ENCODE data around the gene RAB11FIP3. TPM values are rescaled to one million over a fixed set of nuclear protein-coding genes. Genes with fewer than 3 reads are reported as not detected.

Gene RAB11FIP3
- total RNA-seq, 1 experiment from 2014 or later = 33.7 TPM

DNA sequence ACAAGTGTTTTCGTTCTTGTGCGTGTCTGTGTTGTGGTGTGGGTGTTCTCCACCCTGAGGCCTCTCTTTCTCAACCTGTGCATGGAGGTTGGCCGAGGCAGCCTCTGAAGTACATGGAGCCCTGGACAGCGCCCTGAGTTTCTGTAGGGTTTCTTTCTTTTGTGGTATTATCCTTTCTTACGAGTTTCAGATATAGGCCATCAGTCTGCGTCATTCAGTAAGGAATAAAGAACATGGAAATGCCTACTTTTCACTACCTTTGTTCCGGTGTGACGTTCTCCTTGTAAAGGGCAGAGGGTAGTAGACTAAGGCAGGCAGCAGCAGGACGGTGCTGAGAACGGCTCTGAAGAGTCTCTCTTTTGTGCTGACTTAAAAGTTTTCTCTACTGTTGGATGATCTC, 18.6 kb downstream of the RAB11FIP3 start:
- BruUV-seq (replicated peaks) = no TSS peak
- intact Hi-C loops (cut with micrococcal nuclease; ENCODE audit: unreplicated experiment) = no loop called here
- H3K27ac Mint-ChIP-seq (ENCODE audit: unreplicated experiment) = no peak overlapping the region
- H3K4me1 Mint-ChIP-seq (ENCODE audit: low read depth, unreplicated experiment) = no peaks in the 10 kb centered on the region
- TF ChIP-seq, protein P1, sequence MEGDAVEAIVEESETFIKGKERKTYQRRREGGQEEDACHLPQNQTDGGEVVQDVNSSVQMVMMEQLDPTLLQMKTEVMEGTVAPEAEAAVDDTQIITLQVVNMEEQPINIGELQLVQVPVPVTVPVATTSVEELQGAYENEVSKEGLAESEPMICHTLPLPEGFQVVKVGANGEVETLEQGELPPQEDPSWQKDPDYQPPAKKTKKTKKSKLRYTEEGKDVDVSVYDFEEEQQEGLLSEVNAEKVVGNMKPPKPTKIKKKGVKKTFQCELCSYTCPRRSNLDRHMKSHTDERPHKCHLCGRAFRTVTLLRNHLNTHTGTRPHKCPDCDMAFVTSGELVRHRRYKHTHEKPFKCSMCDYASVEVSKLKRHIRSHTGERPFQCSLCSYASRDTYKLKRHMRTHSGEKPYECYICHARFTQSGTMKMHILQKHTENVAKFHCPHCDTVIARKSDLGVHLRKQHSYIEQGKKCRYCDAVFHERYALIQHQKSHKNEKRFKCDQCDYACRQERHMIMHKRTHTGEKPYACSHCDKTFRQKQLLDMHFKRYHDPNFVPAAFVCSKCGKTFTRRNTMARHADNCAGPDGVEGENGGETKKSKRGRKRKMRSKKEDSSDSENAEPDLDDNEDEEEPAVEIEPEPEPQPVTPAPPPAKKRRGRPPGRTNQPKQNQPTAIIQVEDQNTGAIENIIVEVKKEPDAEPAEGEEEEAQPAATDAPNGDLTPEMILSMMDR (IDR thresholded peaks at IDR 0.05; ENCODE audit: unreplicated experiment) = no peak
- H3K36me3 Mint-ChIP-seq (ENCODE audit: insufficient read depth, unreplicated experiment) = no peaks in the 10 kb centered on the region
- no peak for DNase-seq
- H3K9me3 Mint-ChIP-seq (ENCODE audit: low read depth, unreplicated experiment) = no peaks in the 10 kb centered on the region
- CTCF ChIA-PET = no interaction called here
- no peaks in the 10 kb centered on the region for H3K27me3 Mint-ChIP-seq (ENCODE audit: unreplicated experiment)
- H3K4me3 Mint-ChIP-seq (ENCODE audit: low read depth, unreplicated experiment) = no peak overlapping the region

DNA sequence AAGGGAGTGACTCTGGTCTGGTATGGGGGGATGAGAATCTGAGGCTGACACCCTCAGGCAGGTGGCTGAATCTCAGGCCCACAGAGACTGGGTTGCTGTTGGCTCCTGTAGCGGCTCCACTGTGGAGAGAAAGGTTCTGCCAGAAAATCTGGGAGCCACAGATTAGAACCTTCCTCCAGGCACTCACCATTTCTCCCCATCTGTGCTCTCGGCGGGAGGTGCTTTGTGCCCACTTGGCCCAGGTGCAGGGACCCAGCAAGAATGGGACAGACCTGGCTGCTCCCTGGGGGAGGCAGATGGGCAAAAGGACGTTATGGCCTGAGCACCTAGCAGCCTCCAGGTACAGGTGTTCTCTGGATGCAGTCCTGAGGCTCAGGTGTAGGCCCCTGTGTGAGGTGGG, 20.1 kb downstream of the RAB11FIP3 start:
- H3K27me3 Mint-ChIP-seq (ENCODE audit: unreplicated experiment) = no peaks in the 10 kb centered on the region
- CTCF ChIA-PET = no interaction called here
- no peaks in the 10 kb centered on the region for H3K36me3 Mint-ChIP-seq (ENCODE audit: insufficient read depth, unreplicated experiment)
- no peak overlapping the region for H3K27ac Mint-ChIP-seq (ENCODE audit: unreplicated experiment)
- intact Hi-C loops (cut with micrococcal nuclease; ENCODE audit: unreplicated experiment) = no loop called here
- no peaks in the 10 kb centered on the region for H3K9me3 Mint-ChIP-seq (ENCODE audit: low read depth, unreplicated experiment)
- no peak for DNase-seq
- TF ChIP-seq, protein P1 (IDR thresholded peaks at IDR 0.05; ENCODE audit: unreplicated experiment) = no peak
- peaks cover 5% of the 10 kb centered on the region for H3K4me1 Mint-ChIP-seq (ENCODE audit: low read depth, unreplicated experiment)
- no TSS peak for BruUV-seq (replicated peaks)
- H3K4me3 Mint-ChIP-seq (ENCODE audit: low read depth, unreplicated experiment) = no peak overlapping the region

DNA sequence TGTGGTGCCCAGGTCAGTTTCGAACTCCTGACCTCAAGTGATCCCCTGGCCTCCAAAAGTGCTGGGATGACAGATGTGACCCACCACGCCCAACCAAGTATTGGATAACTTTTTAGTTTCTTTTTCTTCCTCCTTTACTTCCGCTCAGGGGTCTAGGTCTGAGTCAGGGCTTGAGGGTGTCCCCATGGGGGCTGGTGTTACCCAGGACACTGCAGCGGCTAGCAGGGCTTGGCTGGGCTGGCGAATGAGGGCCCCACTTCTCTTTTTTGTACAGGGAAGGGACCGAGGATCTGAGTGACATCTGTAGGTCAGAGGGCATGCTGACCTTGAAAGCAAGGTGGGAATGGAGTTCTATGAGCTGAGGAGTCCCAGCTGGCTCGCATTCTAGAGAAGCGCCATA, 24.9 kb downstream of the RAB11FIP3 start:
- intact Hi-C loops (cut with micrococcal nuclease; ENCODE audit: unreplicated experiment) = no loop called here
- no peaks in the 10 kb centered on the region for H3K9me3 Mint-ChIP-seq (ENCODE audit: low read depth, unreplicated experiment)
- H3K27ac Mint-ChIP-seq (ENCODE audit: unreplicated experiment) = no peak overlapping the region
- H3K36me3 Mint-ChIP-seq (ENCODE audit: insufficient read depth, unreplicated experiment) = no peaks in the 10 kb centered on the region
- DNase-seq = no peak
- H3K27me3 Mint-ChIP-seq (ENCODE audit: unreplicated experiment) = no peaks in the 10 kb centered on the region
- CTCF ChIA-PET = no interaction called here
- no TSS peak for BruUV-seq (replicated peaks)
- TF ChIP-seq, protein P1 (IDR thresholded peaks at IDR 0.05; ENCODE audit: unreplicated experiment) = no peak
- H3K4me1 Mint-ChIP-seq (ENCODE audit: low read depth, unreplicated experiment) = peaks cover 11% of the 10 kb centered on the region
- H3K4me3 Mint-ChIP-seq (ENCODE audit: low read depth, unreplicated experiment) = no peak overlapping the region

DNA sequence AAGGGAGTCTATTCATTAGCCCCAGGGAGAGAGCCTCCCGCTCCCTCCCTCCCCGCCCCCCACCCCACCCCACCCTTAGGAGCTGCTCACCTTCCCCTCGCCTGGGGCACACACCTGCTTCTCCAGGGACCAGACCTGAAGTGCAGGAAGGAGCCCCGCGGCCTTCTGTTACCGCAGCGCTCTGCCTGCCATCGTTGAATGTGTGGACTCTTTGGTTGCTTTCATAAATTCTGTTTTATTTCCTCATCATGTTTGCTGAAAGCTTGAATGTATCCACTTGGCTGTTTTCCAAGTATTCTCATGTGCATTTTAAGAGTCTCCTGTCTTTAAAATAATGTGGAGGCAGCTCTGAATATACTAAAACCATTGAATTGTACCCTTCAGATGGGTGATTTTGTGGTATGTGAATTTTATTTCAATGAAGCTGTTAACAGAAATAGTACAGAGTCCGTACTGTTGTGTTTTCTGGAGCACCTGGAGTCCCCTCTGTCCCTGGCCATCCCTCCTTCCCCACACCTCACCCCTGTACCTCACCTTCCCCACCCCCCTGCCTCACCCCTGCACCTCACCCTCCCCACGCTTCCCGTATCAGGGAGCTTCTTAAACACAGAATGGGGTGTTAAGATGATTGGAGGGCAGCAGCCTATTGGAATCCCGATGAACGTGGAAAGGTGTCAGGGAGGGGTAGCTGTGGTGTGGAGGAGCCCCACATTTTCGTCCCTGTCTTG, 25.5 kb downstream of the RAB11FIP3 start:
- H3K36me3 Mint-ChIP-seq (ENCODE audit: insufficient read depth, unreplicated experiment) = no peaks in the 10 kb centered on the region
- intact Hi-C loops (cut with micrococcal nuclease; ENCODE audit: unreplicated experiment) = no loop called here
- H3K9me3 Mint-ChIP-seq (ENCODE audit: low read depth, unreplicated experiment) = no peaks in the 10 kb centered on the region

More for the DNA sequence above, 25.5 kb downstream of the RAB11FIP3 start:
- Mint-ChIP-seq H3K4me3 (ENCODE audit: low read depth, unreplicated experiment) (no peak overlapping the region), H3K4me1 (ENCODE audit: low read depth, unreplicated experiment) (peaks cover 11% of the 10 kb centered on the region), H3K27me3 (ENCODE audit: unreplicated experiment) (no peaks in the 10 kb centered on the region), H3K27ac (ENCODE audit: unreplicated experiment) (no peak overlapping the region)
- CTCF ChIA-PET = interaction anchor here (0.6 kb wide), 1 partner anchor 9 kb away, joined by 3 read pairs; no protein-coding TSS in a partner anchor
- TF ChIP-seq, protein P1 (IDR thresholded peaks at IDR 0.05; ENCODE audit: unreplicated experiment) = no peak
- BruUV-seq (replicated peaks) = no TSS peak
- DNase-seq = no peak

Data from Calu3 (cell line).